ENCODE results near the gene SHC4. TPM values are rescaled to one million over a fixed set of nuclear protein-coding genes. Genes with fewer than 3 reads are reported as not detected.

SHC4 gene
- total RNA-seq, 1 donor from 2014 or later: 0.84 TPM

DNA sequence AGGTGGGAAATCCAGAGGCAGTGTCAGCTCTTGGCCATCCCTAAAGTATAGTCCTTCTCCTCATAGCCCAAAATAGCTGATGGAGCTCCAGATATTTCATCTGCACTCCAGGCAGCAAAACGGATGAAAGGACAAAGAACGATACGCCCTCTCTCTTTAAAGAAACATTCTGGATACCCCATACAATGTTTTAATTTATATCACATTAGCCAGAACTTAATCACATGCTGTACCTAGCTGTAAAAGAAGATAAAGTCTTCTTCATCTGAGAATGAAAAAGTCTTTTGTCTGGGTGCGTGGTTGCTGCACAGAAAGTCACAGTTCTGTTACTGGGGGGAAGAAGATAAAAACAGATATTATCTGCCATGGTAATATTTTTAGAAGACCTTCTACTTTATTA is 4.3 kb upstream of the SHC4 start:
- intact Hi-C loops (cut with micrococcal nuclease): loop anchor here (5.0 to 10.0 kb wide), 3 partner anchors 41 to 633 kb away; partner anchors contain the start of genes CEP152 and DUT

DNA sequence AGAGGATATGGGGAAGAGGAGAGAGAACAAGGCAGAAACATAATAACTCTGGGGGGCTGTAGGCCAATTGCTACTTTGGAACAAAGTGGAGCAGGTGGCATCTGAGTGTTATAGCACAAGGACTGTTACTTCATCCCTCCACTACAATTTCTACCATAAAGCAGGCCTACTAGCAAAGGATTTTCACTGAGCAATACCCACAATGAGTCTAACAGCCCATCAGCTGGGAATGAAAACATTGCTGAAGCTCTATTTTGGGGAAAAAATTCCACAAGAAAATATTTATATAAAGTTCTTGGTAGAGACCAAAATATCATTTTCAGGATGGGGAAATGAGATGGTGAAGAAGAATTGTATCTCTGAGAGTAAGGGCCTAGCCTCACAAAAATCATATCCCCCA is 3.6 kb upstream of the SHC4 start:
- intact Hi-C loops (cut with micrococcal nuclease): loop anchor here (2.0 to 10.0 kb wide), 4 partner anchors 40 to 633 kb away; partner anchors contain the start of genes CEP152, COPS2 and DUT

DNA sequence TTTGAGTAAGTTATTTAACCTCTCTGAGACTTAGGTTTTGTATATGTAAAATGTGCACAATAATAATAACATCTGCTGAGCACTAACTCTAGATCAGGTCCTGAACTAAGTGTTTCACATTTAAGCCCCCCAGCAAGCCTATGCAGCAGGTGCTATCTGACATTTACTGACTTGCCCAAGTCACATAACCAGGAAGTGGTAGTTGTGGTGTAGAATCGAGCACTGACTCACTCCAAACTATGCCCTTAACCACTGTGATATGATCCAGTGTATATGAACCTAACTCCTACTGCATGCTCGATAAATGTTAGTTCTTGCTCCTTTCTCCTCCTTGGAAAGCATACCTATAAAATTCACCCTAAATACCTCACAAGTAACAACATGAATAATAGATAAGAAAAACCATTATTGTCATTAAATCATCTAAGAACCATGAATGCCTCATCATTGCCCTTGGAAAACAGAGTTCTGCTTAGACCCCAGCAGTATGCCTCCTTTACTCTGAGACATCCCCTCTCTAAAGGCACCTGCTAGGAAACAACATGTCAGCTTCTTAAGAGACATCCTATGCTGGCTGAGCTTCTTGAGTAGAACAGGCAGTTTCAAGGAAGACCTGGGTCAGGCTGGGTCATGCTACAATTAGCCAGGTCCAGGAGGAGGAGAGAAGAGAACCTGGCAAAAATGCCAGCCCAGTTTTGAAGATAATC is 3.0 kb upstream of the SHC4 start:
- intact Hi-C loops (cut with micrococcal nuclease): loop anchor here (1.0 to 10.0 kb wide), 7 partner anchors 9 to 632 kb away; partner anchors contain the start of genes CEP152, COPS2, DUT and EID1

DNA sequence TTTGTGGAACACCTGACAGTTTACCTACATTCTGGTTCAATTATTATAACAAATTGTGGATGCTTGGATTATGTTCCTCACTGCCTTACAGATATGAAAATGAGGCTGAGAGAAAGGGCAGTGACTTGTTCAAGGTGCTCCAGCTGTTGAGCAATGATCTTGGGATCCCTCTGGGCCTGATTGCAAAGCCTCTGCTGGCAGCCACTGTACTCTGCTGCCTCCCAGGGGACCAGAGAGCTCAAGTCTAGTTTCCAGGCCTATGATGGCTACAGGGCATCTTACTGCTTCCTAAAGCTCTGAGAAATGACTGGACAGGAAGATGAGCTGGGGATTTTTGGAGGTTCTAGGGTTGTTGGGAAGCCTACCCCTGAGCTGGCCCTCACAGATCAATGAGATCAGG is 2.3 kb upstream of the SHC4 start:
- intact Hi-C loops (cut with micrococcal nuclease): loop anchor here (1.0 to 10.0 kb wide), 7 partner anchors 9 to 631 kb away; partner anchors contain the start of genes CEP152, COPS2, DUT and EID1

DNA sequence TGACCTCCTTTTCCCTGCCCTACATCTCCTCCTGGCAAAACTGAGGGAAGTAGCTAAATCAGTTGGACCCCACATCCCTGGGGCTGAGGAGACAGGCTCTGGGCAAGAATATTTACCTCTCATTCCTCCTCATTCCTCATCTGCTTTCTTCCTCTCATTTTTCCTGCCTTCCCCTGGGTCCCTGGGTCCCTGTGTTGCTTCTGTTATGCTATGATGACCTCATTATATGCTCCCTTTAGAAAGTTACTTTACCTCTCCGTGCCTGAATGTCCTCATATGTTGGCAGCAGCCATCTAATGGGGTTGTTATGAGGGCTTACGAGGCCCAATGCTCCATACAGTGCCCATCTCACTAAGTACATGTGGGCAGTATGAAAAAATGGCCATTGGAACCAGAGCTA is 1.2 kb upstream of the SHC4 start:
- intact Hi-C loops (cut with micrococcal nuclease): loop anchor here (5.0 to 10.0 kb wide), 4 partner anchors 38 to 630 kb away; partner anchors contain the start of genes CEP152, DUT and SECISBP2L

DNA sequence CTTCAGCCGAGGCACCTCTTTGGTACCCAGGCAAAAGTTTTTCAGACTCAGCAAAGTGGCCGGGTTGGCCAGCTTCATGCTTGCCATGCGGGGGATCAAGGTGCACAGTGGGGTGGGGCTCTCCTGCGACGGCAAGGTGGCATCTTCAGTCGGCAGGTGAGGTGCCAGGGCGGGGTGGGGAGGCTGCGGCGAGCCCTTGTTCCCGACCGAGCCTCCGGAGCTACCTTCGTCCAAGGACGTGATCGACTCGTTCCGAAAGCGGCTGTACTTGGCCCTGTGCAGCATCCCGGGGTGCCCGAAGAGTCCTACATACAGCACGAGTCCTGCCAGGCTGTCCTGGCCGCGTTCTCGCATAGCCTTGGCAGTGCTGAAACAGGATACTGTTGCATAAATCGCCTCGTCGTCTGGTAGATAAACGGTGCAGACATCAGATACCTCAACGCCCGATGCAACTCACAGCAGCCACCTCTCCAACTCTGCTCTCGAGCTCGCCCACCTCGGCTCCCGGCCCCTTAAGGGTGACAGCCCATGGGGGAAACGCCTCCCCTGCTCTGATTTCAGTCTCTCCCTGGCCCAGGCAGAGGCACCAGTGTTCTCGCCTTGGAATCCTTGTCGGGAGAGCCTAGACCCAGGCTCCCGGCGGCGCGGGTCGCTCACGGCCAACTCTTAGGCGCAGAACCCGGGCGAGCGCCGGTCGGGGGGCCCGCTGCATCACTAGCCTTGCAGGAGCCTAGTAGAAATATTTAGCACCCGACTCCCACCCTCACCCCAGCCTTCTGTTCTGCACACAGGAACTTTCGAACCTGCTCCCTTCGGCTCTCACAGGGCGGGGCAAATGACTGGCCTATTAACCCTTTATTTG is 826 bp downstream of the SHC4 start:
- intact Hi-C loops (cut with micrococcal nuclease): loop anchor here (5.0 to 10.0 kb wide), 2 partner anchors 84 to 628 kb away; partner anchors contain the start of genes DUT and SECISBP2L

DNA sequence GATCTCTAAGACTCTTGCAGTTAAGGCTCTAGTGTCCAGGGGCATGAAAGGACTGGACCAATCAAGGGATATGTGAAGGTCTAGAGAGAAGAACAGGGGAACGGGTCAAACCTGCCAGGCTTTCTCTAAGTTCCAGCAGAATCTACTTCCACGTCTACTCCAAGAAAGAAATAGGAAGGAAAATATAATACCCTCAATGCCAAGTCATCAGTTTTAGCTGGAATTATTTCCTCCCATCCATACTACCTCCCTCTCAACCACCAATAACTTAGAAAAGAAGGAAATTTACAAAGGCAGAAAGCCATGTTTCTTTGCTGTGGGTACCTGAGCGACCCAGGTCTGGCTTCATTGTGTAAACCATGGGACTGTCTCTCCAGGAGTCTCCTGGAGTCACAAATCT is 7.8 kb downstream of the SHC4 start:
- intact Hi-C loops (cut with micrococcal nuclease): no loop called here

DNA sequence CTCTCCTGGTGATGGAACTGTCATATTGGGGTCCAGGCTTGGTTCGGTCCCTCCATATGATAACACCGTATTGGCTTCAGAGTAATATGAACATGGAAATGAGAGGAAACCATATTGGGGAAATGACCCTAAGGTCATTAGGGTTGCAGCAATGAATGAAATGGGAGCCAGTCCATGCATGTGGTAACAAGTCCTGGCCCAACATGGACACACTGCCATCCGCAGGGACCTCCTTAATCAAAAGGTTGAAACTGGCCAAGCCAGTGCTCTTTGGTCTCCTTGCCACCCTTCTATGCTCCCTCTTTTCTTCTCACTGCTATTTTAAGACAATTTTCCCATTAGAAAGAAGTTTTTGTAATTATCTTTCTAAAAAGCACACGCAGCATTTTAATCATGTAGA is 8.3 kb downstream of the SHC4 start:
- intact Hi-C loops (cut with micrococcal nuclease): no loop called here

DNA sequence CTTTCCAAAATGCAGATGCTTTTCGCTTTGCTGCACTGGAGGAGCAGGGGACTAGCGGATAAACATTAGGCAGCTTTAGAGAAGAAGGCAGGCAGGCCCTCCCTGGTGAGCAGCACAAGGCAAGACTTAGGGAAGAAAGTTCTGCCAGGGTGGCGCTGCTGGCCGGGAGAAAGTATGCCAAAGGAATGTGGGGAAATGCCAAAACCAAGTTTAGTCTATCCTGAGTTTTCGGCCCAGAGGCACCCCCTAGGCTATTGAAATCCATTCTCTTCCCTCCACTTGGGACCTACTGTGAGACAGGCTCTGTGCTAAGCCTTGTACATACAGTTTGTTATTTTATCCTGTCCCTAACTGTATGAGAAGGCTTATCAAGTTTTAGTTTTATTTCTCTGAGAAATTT is 9.2 kb downstream of the SHC4 start:
- intact Hi-C loops (cut with micrococcal nuclease): no loop called here

DNA sequence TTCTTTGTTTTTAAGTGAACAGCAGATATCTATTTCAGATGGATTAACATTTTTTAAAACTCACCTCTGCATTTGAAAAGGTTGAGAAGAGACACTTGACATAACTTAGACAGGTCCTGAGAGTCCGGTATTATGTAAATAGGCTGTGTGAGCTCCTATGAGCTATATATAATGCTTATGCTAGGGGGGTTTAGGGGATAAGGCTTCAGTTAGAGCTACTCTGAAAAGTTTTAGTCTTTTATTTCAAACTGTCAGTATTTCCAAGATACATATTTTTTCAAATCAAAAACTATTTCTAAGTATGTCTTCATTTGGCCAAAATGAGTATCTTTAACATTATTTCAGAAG is 16.9 kb downstream of the SHC4 start:
- intact Hi-C loops (cut with micrococcal nuclease): no loop called here

DNA sequence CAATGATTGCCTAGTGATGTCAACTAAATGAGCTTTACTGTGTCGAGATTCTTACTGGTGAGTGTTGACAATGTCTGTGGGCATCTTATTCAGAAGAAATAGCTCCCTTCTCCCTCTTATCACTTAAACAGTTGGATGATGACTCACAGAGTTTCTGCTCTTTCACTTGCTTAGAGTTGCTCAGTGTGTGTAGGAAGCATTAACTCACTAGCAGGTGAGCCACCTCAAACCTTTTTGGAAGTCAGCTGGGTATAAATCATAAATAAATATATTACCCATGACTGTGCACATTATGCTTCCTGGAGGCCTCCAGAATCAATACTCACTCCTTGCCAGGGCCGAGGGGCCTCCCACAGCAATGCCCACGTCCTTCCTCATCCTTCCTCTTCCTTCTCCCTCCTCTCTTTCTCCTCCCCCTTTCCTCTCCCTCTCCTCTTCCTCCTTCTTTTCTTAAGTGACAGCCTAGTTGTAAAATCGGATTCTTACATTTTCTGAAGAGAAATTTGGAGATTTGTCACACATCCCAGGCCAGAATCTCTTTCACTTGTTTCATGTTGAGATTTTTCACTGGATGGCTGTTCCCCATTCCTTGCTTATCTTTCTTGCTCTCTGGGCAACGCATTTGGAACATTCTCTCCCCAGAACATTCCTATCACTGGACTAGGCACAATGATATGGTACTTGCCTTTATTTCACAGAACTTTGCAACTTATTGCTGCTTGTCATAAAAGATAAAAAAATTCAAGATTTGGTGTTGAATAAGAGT is 17.5 kb downstream of the SHC4 start:
- intact Hi-C loops (cut with micrococcal nuclease): no loop called here

DNA sequence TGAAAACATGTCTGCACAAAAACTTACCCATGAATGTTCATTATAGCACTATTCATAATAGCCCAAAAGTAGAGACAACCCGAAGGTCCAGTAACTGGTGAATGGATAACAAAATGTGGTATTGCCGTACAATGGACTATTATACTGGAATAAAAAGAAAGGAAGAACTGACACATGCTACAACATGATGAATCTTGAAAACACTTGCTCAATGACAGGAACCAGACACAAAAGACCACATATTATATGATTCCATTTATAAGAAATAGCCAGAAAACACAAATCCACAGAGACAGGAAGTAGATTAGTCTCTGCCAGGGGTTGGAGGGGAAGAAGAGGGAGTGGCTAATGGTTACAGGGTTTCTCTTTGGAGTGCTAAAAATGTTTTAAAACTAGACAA is 18.3 kb downstream of the SHC4 start:
- intact Hi-C loops (cut with micrococcal nuclease): no loop called here

DNA sequence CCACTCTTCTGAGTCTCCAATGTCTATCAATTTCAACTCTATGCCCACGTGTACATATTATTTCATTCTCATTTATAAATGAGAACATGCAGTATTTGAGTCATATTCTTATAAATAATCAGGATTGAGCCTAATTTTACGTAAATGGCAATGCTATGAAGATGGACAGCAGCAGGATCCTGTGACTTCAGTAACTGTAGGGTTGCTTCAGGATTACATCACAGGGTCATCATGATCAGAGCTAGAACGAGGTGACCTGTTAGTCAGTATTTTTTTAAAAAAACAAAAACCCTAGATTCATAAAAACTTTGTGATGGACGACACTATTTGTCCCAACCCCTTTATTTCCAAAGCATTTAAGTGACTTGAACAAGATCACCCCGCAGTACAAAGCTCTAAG is 21.8 kb downstream of the SHC4 start:
- intact Hi-C loops (cut with micrococcal nuclease): no loop called here

DNA sequence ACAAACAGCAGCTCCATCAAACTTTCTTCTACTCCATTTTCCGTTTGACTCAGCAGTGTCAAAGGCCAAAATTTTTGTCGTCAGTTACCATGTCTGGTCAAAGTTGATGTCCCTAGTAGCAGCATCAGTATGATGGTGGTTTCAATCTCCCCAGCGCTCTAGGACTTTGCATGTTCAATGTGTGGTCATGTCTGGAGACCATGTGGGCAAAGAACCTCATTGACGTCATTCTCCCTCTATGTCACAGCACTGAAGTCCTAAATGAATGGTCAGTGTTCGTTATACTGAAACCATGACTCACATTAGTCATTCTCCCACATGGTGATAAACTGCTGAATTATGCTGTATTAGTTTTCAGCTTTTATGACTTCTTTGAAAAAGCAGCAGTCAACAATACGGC is 23.2 kb downstream of the SHC4 start:
- intact Hi-C loops (cut with micrococcal nuclease): no loop called here

DNA sequence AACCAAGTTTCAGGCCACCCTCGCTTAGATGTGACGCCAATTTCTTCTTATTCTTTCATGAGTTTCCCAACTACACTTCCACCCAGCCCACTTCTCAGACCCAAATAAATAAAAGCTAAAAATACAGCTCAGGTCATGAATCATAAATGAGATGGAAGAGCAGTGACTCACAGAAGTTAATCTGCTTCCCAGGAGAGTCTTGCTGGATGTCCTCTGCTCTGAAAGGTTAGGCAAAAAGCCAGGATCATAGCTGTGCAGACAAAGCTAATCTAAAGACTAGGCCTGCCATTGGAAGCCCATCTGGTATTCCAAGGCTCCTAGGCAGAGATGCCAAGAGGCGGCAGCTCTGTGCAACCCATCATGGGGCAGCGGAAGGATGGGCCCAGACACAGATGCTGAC is 24.1 kb downstream of the SHC4 start:
- intact Hi-C loops (cut with micrococcal nuclease): no loop called here

DNA sequence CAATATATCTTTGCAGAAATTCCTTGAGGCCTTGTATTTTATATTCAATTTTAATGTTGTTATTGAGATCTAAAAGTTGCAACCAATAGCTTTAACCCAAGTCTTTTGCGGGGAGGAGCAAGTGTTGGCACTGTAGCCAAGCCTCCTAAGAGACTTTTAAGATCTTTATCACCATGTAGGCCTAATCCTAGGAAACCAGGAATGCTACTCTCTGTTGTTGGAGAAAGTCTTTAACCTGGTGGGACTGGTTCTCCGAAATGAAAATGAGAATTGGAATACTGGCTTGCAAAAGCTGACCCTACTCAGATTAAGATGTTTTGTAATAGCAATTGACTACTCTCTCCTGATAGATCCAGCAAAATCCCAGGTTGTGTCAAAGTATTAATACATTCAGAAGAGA is 25.8 kb downstream of the SHC4 start:
- intact Hi-C loops (cut with micrococcal nuclease): no loop called here

DNA sequence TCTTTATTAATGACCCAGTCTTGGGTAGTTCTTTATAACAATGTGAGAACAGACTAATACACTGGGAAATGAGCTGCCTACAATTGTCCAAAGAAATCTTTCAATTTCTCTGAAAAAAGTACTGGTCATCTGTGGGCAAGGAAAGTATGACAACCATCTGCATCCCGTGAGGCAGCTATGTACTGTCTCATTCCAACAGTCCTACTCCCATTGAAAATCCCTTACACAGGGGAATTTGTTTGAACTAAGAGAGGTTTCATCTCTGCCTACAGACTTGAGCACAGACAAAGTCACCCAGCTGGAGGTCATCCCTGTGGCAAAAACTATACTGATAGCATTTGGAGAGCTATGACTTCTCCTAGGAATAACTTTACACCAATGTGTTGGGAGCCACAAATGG is 27.1 kb downstream of the SHC4 start:
- intact Hi-C loops (cut with micrococcal nuclease): no loop called here

DNA sequence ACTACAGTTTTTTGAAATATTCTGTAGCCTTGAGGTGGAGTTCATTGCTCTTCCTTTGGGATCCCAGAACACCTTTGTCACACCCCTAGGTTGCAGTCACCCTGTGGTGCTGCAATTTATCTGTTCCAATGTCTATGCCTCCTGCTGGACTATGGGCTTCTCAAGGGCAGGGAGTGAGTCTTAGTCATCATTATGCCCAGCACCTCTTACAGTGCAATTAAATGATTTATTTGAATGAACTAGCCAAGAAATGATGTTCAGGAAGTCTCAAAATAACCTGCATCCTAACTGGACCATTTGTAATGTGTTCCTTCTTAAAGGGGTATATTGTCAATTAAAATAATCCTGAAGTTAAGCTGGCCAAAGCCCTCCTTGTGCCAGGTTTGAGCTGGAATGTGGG is 28.5 kb downstream of the SHC4 start:
- intact Hi-C loops (cut with micrococcal nuclease): no loop called here

DNA sequence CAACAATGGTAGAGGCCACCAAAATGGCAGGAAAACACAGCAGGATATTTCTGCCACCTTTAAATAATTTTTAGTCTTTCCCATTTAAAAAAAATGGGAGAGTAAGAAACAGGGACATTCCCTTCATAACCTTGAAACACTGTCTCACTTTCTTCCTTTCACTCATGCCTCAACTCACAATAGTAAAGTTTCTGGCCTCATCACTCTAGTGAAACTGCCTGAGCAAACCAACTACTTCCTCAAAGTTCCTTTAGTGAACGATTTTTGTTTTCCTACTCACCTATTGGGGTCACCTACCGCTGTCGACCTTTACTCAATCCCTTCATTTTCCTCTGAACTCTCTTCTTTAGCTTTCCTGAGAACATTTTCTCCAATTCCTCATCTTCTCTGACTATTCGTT is 33.0 kb downstream of the SHC4 start:
- intact Hi-C loops (cut with micrococcal nuclease): no loop called here

DNA sequence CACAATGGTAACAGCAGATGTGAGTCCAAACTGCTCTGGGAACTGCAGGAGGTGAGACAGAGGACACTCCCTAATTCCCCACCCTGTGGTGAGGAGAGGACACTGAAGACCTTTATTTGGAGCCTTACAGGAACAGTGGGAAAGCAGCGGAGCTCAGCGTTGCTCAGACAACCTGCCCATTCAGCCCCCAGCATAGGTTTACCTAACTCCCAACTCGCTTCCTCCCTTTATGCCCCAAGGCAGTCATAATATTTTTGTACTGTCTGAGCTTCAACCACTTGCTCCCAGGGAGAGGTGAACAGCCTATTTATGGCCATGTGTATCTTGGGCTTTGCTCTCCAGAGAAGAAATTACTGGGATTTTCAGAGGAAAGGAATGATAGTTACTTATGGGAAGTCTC is 34.1 kb downstream of the SHC4 start:
- intact Hi-C loops (cut with micrococcal nuclease): loop anchor here (5.0 kb wide), 1 partner anchor 38 kb away; no protein-coding TSS in a partner anchor

DNA sequence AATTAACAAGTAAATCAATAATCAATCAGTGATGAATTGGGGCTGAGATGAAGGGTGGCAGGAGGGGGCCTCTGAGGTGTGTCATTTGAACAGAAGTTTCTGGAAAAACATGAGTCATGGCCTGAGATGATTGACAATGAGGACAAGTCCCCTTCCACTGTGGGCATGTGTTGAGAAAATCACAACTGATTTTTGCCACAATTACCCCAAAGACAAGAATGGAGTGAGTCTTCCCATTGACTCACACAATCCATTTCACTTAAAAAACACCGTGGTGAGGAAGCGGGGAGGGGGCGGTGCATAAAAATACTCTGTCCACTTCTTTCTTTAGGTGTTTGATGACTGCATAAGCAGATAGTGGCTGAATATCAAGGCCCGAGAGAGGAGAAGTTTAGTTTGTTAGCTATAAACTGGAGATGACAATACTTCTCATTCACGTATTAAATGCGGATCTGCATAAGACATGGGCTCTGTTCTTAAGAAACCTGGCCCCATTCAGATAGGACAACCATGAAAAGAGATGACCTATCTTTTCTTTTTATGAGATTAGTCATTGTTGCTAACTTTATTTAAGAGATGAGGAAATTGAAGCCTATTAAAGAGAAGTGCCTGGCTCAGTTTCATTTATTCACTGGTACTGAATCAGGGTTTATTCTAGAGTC is 34.7 kb downstream of the SHC4 start:
- intact Hi-C loops (cut with micrococcal nuclease): loop anchor here (5.0 kb wide), 1 partner anchor 38 kb away; no protein-coding TSS in a partner anchor
